ENCODE measurements around the gene CFAP210. TPM values are rescaled to one million over a fixed set of nuclear protein-coding genes. Genes with fewer than 3 reads are reported as not detected.

Gene CFAP210
- total RNA-seq, 1 donor from 2014 or later: 1.2 TPM

DNA sequence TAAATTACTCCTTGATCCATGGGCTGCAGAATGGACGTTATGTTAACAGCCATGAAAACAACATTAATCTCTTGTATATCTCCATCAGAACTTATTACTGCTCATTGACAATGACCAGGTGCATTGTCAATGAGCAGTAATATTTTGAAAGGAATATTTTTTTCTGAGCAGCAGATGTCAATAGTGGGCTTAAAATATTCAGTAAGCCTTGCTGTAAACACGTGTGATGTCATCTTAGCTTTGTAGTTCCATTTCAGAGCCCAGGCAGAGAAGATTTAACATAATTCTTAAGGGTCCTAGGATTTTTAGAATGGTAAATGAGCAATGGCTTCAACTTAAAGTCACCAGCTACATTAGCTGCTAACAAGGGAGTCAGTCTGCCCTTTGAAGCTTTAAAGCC lies 26.6 kb downstream of the CFAP210 start:
- no peaks in the 10 kb centered on the region for H3F3A ChIP-seq (ENCODE audit: low read depth)
- no peaks in the 10 kb centered on the region for H3K36me3 ChIP-seq
- no peaks in the 10 kb centered on the region for H3K27me3 Mint-ChIP-seq (ENCODE audit: insufficient read depth, low read depth)
- H3K4me2 ChIP-seq: no peak overlapping the region
- no peak overlapping the region for H3K27ac Mint-ChIP-seq
- no peak overlapping the region for H3K4me3 ChIP-seq
- H3K4me1 Mint-ChIP-seq: no peaks in the 10 kb centered on the region
- peaks cover 9% of the 10 kb centered on the region for H3K36me3 Mint-ChIP-seq
- DNase-seq (ENCODE audit: low spot score): no peak
- H4K20me1 ChIP-seq (ENCODE audit: low read depth): no peaks in the 10 kb centered on the region
- TF ChIP-seq EZH2 (IDR thresholded peaks at IDR 0.05): no peak
- TF ChIP-seq, protein P1, sequence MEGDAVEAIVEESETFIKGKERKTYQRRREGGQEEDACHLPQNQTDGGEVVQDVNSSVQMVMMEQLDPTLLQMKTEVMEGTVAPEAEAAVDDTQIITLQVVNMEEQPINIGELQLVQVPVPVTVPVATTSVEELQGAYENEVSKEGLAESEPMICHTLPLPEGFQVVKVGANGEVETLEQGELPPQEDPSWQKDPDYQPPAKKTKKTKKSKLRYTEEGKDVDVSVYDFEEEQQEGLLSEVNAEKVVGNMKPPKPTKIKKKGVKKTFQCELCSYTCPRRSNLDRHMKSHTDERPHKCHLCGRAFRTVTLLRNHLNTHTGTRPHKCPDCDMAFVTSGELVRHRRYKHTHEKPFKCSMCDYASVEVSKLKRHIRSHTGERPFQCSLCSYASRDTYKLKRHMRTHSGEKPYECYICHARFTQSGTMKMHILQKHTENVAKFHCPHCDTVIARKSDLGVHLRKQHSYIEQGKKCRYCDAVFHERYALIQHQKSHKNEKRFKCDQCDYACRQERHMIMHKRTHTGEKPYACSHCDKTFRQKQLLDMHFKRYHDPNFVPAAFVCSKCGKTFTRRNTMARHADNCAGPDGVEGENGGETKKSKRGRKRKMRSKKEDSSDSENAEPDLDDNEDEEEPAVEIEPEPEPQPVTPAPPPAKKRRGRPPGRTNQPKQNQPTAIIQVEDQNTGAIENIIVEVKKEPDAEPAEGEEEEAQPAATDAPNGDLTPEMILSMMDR (IDR thresholded peaks at IDR 0.05): no peak
- no peak for TF ChIP-seq EZH2phosphoT487 (IDR thresholded peaks at IDR 0.05)
- no peak overlapping the region for H3K27ac ChIP-seq
- no peak overlapping the region for H2AFZ ChIP-seq (replicated peaks)
- H3K4me3 Mint-ChIP-seq: no peak overlapping the region
- H3K4me1 ChIP-seq: no peaks in the 10 kb centered on the region
- H3K27me3 ChIP-seq: no peaks in the 10 kb centered on the region
- no peaks in the 10 kb centered on the region for H3K9me3 ChIP-seq (ENCODE audit: low read depth)
- H3K79me2 ChIP-seq (ENCODE audit: low read depth): no peaks in the 10 kb centered on the region
- no peaks in the 10 kb centered on the region for H3K9me3 Mint-ChIP-seq
- H3K9ac ChIP-seq: no peak overlapping the region

DNA sequence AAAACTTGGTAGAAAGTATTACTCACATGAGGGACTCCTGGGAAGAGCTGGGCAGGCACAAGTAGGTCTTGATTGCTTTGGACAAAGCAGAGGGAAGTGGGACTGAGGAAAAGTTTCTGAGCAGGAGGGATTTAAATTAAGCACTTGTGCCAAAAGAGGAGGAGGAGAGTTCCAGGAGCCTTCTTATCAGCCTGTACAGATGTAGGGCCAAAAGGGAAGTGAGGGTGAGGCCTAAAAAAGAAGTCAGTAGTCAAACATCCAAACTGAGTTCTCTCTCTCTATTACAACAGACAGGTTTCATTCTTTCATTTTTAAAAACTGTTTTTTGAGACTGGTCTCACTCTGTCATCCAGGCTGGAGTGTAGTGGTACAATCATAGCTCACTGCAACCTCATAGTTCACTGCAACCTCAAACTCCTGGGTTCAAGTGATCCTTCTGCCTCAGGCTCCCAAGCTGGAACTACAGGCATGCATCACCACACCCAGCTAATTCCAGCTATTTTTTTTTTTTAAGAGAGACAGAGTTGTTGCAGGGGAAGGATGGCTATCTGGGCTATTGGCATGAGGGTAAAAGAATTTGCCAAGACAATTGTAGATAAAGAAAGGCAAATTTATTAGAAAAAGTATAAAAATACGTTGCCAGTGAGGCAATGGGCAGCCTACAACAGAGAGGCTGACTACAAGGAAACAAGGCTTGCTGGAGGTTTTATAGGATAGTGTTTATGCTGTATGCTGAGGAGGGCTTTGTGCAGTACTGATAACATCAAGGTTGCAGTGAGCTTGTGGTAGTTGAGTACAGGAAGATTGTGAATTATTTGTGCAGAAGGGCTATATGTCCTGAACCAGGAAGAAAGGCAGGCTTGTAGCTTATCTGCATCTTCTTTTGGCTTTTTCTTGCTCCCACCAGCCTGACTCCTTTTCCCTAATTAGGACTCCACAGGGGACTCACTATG lies 29.0 kb downstream of the CFAP210 start:
- H3K4me3 Mint-ChIP-seq: no peak overlapping the region
- Histone ChIP-seq H3K27ac (no peak overlapping the region), H4K20me1 (ENCODE audit: low read depth) (no peaks in the 10 kb centered on the region), H3K4me3 (no peak overlapping the region), H3K36me3 (no peaks in the 10 kb centered on the region), H3F3A (ENCODE audit: low read depth) (no peaks in the 10 kb centered on the region), H3K79me2 (ENCODE audit: low read depth) (no peaks in the 10 kb centered on the region), H3K27me3 (no peaks in the 10 kb centered on the region), H2AFZ (replicated peaks) (no peak overlapping the region), H3K4me2 (no peak overlapping the region), H3K9me3 (ENCODE audit: low read depth) (no peaks in the 10 kb centered on the region), H3K4me1 (peaks cover 7% of the 10 kb centered on the region), H3K9ac (no peak overlapping the region)
- H3K4me1 Mint-ChIP-seq: peaks cover 6% of the 10 kb centered on the region
- H3K27me3 Mint-ChIP-seq (ENCODE audit: insufficient read depth, low read depth): no peaks in the 10 kb centered on the region
- H3K27ac Mint-ChIP-seq: no peak overlapping the region
- DNase-seq (ENCODE audit: low spot score): no peak
- TF ChIP-seq EZH2phosphoT487 (IDR thresholded peaks at IDR 0.05) (no peak), EZH2 (IDR thresholded peaks at IDR 0.05) (no peak)
- TF ChIP-seq, protein P1 (IDR thresholded peaks at IDR 0.05): no peak
- peaks cover 8% of the 10 kb centered on the region for H3K36me3 Mint-ChIP-seq
- no peaks in the 10 kb centered on the region for H3K9me3 Mint-ChIP-seq

DNA sequence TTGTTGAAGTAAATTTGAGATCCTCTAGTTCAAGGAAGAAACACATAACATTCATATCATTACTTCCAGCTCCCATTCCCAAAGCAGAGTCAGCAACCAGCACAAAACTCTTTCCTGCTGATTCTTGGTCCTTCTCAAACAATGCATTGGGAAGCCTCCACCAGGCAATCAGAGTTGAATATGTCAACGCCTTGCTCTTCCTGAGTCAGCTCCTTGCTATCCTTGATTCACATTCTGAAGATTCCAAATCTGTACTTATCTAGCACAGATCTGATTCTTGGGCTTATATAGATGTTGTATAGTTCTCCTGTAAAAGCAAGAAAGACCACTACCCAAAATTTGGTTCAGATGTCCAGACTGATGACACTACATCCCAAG lies 29.6 kb downstream of the CFAP210 start:
- H3K4me3 Mint-ChIP-seq: no peak overlapping the region
- H3K27ac Mint-ChIP-seq: no peak overlapping the region
- Histone ChIP-seq H2AFZ (replicated peaks) (no peak overlapping the region), H3K27me3 (no peaks in the 10 kb centered on the region), H3K4me3 (no peak overlapping the region), H3K4me1 (peaks cover 7% of the 10 kb centered on the region), H3K36me3 (no peaks in the 10 kb centered on the region), H3K27ac (no peak overlapping the region), H3K9ac (no peak overlapping the region), H3K79me2 (ENCODE audit: low read depth) (no peaks in the 10 kb centered on the region), H3K4me2 (no peak overlapping the region), H3K9me3 (ENCODE audit: low read depth) (no peaks in the 10 kb centered on the region), H3F3A (ENCODE audit: low read depth) (no peaks in the 10 kb centered on the region), H4K20me1 (ENCODE audit: low read depth) (no peaks in the 10 kb centered on the region)
- H3K27me3 Mint-ChIP-seq (ENCODE audit: insufficient read depth, low read depth): no peaks in the 10 kb centered on the region
- peaks cover 10% of the 10 kb centered on the region for H3K36me3 Mint-ChIP-seq
- no peaks in the 10 kb centered on the region for H3K9me3 Mint-ChIP-seq
- no peak for TF ChIP-seq EZH2 (IDR thresholded peaks at IDR 0.05)
- TF ChIP-seq, protein P1 (IDR thresholded peaks at IDR 0.05): no peak
- no peak for TF ChIP-seq EZH2phosphoT487 (IDR thresholded peaks at IDR 0.05)
- no peak for DNase-seq (ENCODE audit: low spot score)
- peaks cover 6% of the 10 kb centered on the region for H3K4me1 Mint-ChIP-seq
